Measurements from ENCODE around the gene HMCN2.

Gene HMCN2, protein sequence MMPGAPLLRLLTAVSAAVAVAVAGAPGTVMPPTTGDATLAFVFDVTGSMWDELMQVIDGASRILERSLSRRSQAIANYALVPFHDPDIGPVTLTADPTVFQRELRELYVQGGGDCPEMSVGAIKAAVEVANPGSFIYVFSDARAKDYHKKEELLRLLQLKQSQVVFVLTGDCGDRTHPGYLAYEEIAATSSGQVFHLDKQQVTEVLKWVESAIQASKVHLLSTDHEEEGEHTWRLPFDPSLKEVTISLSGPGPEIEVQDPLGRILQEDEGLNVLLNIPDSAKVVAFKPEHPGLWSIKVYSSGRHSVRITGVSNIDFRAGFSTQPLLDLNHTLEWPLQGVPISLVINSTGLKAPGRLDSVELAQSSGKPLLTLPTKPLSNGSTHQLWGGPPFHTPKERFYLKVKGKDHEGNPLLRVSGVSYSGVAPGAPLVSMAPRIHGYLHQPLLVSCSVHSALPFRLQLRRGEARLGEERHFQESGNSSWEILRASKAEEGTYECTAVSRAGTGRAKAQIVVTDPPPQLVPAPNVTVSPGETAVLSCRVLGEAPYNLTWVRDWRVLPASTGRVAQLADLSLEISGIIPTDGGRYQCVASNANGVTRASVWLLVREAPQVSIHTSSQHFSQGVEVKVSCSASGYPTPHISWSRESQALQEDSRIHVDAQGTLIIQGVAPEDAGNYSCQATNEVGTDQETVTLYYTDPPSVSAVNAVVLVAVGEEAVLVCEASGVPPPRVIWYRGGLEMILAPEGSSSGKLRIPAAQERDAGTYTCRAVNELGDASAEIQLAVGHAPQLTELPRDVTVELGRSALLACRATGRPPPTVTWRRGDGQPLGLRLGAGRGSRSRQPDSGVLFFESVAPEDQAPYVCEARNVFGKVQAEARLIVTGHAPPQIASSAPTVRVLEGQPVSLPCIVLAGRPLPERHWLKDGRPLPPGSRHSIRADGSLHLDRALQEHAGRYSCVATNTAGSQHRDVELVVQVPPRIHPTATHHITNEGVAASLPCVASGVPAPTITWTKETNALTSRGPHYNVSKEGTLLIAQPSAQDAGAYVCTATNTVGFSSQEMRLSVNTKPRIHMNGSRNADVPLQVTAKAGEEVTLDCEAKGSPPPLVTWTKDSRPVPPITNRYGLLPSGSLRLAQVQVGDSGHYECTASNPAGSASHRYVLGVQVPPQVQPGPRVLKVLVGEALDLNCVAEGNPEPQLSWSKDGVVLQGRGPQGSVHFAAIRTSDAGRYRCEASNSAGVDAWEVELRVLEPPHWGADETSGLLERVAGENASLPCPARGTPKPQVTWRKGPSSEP (N-terminal part only)

DNA sequence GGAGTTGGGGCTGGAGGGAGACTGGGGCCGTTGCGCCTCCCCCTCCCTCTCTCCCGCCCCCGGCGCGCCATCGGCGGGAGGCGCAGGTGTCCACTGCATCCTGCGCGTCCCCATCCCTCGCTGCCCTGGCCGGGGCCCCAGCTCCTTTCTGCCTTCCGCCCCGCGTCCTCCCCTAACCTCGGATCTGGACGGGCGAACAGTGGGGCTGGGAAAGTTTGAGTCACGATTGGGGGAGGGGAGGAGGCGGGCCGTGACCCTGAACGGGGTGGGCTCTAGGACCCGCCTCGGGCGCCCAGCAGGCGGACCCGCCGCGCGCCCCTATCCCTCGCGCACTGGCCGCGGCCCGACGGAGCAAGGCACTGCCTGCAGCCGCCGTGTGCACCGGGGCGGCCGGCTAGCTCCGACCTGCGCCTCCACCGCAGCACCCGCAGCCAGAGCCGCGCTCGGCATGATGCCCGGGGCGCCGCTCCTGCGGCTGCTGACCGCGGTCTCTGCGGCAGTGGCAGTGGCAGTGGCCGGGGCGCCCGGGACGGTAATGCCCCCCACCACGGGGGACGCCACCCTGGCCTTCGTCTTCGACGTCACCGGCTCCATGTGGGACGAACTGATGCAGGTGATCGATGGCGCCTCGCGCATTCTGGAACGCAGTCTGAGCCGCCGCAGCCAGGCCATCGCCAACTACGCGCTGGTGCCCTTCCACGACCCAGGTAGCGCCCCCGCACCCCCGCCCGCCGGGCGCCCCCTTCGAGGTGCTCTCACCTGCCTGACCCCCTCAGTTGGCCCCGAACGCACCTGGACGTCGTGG lies at the start of gene HMCN2:
TSS of gene HMCN2 (plus strand) at position 330 of the 805 bp plus-strand sequence. CDS start at position 449, 119 bp downstream.
- Mint-ChIP-seq H3K27ac (no peak within 1 kb of the TSS), H3K9me3 (ENCODE audit: low read depth) (no peaks in the 10 kb centered on the region), H3K27me3 (peaks cover 34% of the 10 kb centered on the region), H3K36me3 (no peaks in the 10 kb centered on the region), H3K4me1 (ENCODE audit: low read depth) (peaks cover 6% of the 10 kb centered on the region), H3K4me3 (peak within 1 kb of the TSS; percentile 42)

DNA sequence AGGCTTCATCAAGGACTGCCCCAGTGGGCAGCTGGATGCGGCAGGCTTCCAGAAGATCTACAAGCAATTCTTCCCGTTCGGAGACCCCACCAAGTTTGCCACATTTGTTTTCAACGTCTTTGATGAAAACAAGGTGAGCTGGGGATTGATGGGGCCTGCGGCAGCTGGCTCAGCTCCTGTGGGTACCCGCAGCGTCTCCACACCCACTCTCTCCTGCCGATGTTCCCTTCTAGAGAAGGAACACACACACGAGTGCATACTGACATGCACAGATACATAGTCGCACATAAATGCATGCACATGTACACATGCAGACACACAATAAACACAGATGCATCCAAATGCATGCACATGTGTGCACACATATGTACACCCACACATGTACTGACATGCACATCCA lies 47.7 kb upstream of the HMCN2 start:
- no peak overlapping the region for H3K4me3 Mint-ChIP-seq
- H3K4me1 Mint-ChIP-seq (ENCODE audit: low read depth) = peaks cover 2% of the 10 kb centered on the region
- H3K27ac Mint-ChIP-seq = no peak overlapping the region
- no peaks in the 10 kb centered on the region for H3K27me3 Mint-ChIP-seq
- no peaks in the 10 kb centered on the region for H3K9me3 Mint-ChIP-seq (ENCODE audit: low read depth)
- H3K36me3 Mint-ChIP-seq = peaks cover 3% of the 10 kb centered on the region

DNA sequence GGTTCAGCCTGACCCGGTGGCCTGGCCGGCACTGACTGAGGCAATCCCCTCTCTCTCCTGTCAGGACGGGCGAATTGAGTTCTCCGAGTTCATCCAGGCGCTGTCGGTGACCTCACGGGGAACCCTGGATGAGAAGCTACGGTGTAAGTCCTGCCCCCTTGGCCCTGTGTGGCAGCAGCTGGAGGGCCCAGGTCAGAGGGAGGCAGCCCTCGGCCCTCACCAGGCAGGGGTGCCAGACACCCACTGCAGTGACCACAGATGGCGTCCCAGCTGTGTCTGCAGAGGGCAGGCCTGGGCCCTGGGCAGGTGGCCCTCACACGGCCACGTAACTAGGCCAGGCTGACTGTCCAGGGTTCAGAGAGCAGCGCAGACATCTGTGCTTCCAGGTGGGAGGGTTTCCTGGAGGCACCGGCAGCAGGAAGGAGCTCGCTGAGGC lies 45.9 kb upstream of the HMCN2 start:
- Mint-ChIP-seq H3K9me3 (ENCODE audit: low read depth) (no peaks in the 10 kb centered on the region), H3K4me3 (no peak overlapping the region), H3K27ac (no peak overlapping the region), H3K27me3 (no peaks in the 10 kb centered on the region), H3K36me3 (peaks cover 3% of the 10 kb centered on the region), H3K4me1 (ENCODE audit: low read depth) (peaks cover 2% of the 10 kb centered on the region)

DNA sequence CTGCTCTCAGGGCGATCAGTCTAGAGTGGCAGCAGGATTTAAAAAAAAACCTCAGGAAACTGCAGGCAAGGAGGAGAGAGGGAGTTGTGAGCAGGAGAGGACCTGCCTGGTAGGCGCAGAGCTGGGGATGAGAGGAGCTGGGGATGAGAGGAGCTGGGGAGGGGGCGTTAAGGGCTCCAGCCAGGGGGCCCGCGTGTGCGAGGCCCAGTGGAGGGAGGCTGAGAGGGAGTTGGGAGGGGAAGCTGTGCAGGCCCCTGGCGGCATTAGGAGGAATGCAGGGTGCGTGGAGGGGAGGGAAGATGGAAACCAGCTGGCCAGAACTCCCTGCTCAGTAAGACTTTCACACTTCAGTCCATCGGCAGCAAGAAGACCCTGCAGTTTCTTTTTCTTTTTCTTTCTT lies 45.2 kb upstream of the HMCN2 start:
- peaks cover 3% of the 10 kb centered on the region for H3K36me3 Mint-ChIP-seq
- H3K27ac Mint-ChIP-seq = no peak overlapping the region
- H3K4me3 Mint-ChIP-seq = no peak overlapping the region
- H3K9me3 Mint-ChIP-seq (ENCODE audit: low read depth) = no peaks in the 10 kb centered on the region
- no peaks in the 10 kb centered on the region for H3K4me1 Mint-ChIP-seq (ENCODE audit: low read depth)
- no peaks in the 10 kb centered on the region for H3K27me3 Mint-ChIP-seq

DNA sequence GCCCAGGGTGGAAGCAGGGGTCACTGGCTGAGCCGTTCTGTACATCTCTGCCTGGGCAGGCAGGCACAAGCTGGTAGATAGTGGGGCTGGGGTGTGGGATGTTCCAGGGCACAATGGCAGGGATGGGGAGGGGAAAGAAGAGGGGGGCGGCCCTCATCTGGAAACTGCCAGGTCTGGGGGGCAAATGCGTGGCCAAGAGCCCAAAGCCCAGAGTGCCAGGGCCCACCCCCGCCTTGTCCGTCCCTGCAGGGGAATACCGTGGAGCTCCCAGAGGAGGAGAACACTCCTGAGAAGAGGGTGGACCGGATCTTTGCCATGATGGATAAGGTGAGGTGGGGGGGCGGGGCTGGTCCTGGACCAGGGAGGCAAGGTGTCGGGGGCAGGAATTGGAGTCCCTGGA lies 42.7 kb upstream of the HMCN2 start:
- Mint-ChIP-seq H3K4me1 (ENCODE audit: low read depth) (no peaks in the 10 kb centered on the region), H3K36me3 (peaks cover 8% of the 10 kb centered on the region), H3K4me3 (no peak overlapping the region), H3K27me3 (no peaks in the 10 kb centered on the region), H3K27ac (no peak overlapping the region), H3K9me3 (ENCODE audit: low read depth) (no peaks in the 10 kb centered on the region)

DNA sequence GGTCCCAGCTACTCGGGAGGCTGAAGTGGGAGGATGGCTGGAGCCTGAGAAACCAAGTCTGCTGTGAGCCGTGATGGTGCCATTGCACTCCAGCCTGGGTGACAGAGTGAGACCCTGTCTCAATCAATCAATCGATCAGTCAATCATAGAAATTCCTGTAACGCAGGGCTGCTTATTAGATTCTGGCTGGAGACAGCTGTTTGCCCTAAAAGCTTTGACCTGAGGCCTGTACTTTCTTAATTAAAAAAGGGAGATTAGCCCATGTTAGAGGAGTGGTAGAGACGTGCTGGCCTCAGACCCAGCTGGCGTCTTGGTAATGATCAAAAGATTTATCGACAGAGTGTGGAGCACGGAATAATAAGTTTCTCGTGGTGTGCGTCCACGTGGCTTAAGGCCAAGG lies 40.5 kb upstream of the HMCN2 start:
- H3K27ac Mint-ChIP-seq = no peak overlapping the region
- H3K4me1 Mint-ChIP-seq (ENCODE audit: low read depth) = no peaks in the 10 kb centered on the region
- H3K4me3 Mint-ChIP-seq = no peak overlapping the region
- no peaks in the 10 kb centered on the region for H3K27me3 Mint-ChIP-seq
- H3K9me3 Mint-ChIP-seq (ENCODE audit: low read depth) = no peaks in the 10 kb centered on the region
- H3K36me3 Mint-ChIP-seq = peaks cover 5% of the 10 kb centered on the region

DNA sequence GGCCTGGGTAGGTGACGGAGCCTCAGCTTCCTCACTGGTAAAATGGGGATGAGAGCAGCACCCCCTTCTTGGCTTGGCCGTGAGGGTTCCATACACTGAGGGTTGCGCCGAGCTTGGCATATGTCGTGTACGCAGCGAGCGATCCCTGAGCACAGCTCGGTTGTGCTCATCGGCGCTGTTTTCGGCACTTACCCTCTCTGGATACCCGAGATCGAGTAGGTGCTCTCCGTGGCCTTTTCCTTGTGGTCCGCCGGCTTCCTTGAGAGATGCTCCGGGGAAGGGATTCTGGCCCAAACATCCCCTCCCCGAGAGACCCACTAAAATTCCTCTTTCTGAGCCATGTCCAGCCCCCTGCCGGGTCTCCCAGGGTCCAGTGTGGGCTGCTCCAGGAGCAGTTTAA lies 40.0 kb upstream of the HMCN2 start:
- Mint-ChIP-seq H3K27ac (no peak overlapping the region), H3K4me1 (ENCODE audit: low read depth) (no peaks in the 10 kb centered on the region), H3K9me3 (ENCODE audit: low read depth) (no peaks in the 10 kb centered on the region), H3K36me3 (peaks cover 5% of the 10 kb centered on the region), H3K4me3 (no peak overlapping the region), H3K27me3 (no peaks in the 10 kb centered on the region)

DNA sequence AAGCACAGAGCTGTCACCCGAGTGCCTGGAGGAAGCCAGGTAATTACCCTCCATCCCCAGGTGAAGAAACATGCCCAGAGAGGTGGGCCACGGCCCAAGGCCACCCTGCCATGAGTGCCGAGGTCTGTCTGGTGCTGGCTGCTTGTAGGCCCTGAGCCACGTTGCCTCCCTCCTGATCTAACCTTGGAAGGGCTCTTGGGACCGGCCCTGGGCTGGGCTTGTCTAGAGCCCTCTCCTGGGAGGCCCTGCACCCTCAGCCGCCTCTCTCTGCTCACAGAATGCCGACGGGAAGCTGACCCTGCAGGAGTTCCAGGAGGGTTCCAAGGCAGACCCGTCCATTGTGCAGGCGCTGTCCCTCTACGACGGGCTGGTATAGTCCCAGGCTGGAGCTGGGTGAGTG lies 39.4 kb upstream of the HMCN2 start:
- no peaks in the 10 kb centered on the region for H3K9me3 Mint-ChIP-seq (ENCODE audit: low read depth)
- no peaks in the 10 kb centered on the region for H3K4me1 Mint-ChIP-seq (ENCODE audit: low read depth)
- no peak overlapping the region for H3K4me3 Mint-ChIP-seq
- H3K27ac Mint-ChIP-seq = no peak overlapping the region
- H3K27me3 Mint-ChIP-seq = no peaks in the 10 kb centered on the region
- H3K36me3 Mint-ChIP-seq = peaks cover 5% of the 10 kb centered on the region

DNA sequence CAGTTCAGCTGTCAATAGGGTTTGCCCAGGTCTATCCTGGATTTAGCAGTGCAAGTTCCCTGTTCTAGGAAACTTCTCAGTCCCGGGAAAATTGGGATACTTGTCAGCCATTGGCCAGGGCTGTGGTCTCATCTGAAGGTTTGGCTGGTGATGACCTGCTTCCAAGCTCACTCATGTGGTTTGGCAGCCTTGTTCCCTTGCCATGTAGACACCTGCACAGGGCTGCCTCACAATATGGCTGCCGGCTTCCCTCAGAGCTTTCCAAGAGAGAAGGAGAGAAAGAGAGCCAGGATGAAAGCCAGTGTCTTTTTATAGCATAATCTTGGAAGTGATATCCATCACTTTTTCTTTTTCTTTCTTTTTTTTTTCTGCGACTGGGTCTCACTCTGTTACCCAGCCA lies 37.7 kb upstream of the HMCN2 start:
- Mint-ChIP-seq H3K9me3 (ENCODE audit: low read depth) (no peaks in the 10 kb centered on the region), H3K27me3 (no peaks in the 10 kb centered on the region), H3K4me1 (ENCODE audit: low read depth) (no peaks in the 10 kb centered on the region), H3K36me3 (peaks cover 5% of the 10 kb centered on the region), H3K27ac (no peak overlapping the region), H3K4me3 (no peak overlapping the region)

DNA sequence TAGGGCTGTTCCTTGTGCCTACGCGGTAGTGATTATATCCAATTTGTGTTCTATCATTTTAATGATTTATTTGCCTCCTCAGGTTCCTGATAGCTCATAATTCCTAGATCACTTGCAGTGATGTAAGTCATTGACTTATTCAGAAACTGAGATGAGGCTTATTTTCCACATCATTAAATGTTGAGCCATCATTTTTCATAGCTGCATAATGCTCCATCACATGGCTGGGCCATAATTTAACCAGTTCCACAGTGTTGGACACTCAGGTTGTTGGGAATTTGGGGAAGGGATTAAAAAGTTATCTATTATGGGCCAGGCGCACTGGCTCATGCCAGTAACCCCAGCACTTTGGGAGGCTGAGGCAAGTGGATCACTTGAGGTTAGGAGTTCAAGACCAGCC lies 35.8 kb upstream of the HMCN2 start:
- Mint-ChIP-seq H3K36me3 (peaks cover 8% of the 10 kb centered on the region), H3K4me3 (no peak overlapping the region), H3K4me1 (ENCODE audit: low read depth) (no peaks in the 10 kb centered on the region), H3K9me3 (ENCODE audit: low read depth) (no peaks in the 10 kb centered on the region), H3K27ac (no peak overlapping the region), H3K27me3 (no peaks in the 10 kb centered on the region)

DNA sequence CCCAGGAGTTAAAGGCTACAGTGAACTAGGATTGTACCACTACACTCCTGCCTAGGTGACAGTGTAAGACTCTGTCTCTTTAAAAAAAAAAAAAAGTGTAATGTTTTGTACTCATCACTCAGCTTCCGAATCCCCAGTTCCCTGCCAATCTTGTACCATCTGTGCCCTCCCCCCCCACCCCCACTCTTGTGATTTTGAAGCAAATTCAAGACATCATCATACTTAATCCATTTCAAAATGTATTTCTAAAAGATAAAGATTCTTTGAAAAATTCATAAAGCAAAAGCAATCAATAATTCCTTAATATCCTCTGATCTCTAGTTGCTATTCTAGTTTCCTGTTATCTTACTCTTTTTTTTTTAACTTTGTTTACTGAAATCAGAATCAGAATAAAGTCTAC lies 34.9 kb upstream of the HMCN2 start:
- H3K36me3 Mint-ChIP-seq = peaks cover 8% of the 10 kb centered on the region
- no peaks in the 10 kb centered on the region for H3K9me3 Mint-ChIP-seq (ENCODE audit: low read depth)
- no peak overlapping the region for H3K27ac Mint-ChIP-seq
- H3K4me1 Mint-ChIP-seq (ENCODE audit: low read depth) = no peaks in the 10 kb centered on the region
- no peak overlapping the region for H3K4me3 Mint-ChIP-seq
- H3K27me3 Mint-ChIP-seq = no peaks in the 10 kb centered on the region

DNA sequence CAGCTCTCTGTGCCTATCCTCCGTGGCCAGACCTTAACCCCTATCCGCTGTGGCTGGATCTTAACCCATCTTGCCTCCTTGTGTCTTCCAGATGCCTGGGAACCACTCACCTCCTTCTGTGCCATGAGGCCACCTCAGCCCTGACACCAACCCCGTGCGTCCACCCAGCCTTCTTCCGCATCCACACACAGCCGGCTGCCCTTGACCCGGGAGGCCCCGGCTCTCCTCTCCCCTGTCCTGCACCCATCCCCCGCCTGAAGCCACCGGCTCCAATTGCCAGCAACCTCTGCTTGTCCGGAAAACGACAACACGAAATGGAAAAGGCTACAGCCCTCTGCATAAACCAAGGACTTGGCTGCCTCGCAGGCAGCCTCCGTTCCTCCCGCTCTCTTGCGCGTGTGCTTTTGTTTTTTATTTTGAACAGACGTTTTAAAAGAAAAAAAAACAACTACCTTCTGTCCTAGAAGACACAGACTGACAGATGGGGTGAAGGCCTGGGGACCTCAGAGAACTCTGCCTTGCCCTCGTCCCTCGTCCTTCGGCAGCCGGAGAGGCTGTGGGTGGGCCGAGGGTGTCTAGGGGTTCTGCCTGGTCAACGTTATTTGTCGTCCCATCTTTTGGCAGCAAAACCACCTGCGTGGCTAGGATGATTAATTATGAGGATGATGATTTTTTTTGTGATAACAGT lies 32.5 kb upstream of the HMCN2 start:
- Mint-ChIP-seq H3K27ac (no peak overlapping the region), H3K9me3 (ENCODE audit: low read depth) (no peaks in the 10 kb centered on the region), H3K4me3 (no peak overlapping the region), H3K4me1 (ENCODE audit: low read depth) (peaks cover 3% of the 10 kb centered on the region), H3K27me3 (no peaks in the 10 kb centered on the region), H3K36me3 (peaks cover 2% of the 10 kb centered on the region)

DNA sequence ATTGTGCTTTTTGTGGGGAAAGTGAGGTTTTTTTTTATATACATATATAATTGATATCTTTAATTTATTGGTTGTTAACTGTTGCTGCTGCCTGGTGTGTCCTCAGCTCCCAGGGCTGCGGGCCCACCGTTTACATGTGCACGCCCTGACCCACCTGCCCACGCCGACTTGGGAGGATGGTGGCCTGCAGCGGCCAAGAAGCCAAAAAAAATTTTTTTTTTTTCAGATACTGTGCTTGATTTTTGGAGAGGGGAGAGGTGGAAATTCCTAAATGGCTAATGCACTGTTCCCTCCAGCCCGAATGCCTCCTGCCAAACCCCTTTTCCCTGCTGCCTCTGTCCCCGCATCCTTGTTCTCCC lies 32.0 kb upstream of the HMCN2 start:
- no peaks in the 10 kb centered on the region for H3K9me3 Mint-ChIP-seq (ENCODE audit: low read depth)
- H3K4me1 Mint-ChIP-seq (ENCODE audit: low read depth) = peaks cover 3% of the 10 kb centered on the region
- H3K27me3 Mint-ChIP-seq = no peaks in the 10 kb centered on the region
- H3K36me3 Mint-ChIP-seq = peaks cover 2% of the 10 kb centered on the region
- H3K27ac Mint-ChIP-seq = no peak overlapping the region
- no peak overlapping the region for H3K4me3 Mint-ChIP-seq

All from activated naive CD8-positive, alpha-beta T cell (primary cell).